ENCODE results near the gene PSPN.
"Not testable (repeated sequence)": the region's sequence is repeated elsewhere in the genome, so short reads cannot be mapped to it uniquely, and the experiment has no call there.

The PSPN gene

DNA sequence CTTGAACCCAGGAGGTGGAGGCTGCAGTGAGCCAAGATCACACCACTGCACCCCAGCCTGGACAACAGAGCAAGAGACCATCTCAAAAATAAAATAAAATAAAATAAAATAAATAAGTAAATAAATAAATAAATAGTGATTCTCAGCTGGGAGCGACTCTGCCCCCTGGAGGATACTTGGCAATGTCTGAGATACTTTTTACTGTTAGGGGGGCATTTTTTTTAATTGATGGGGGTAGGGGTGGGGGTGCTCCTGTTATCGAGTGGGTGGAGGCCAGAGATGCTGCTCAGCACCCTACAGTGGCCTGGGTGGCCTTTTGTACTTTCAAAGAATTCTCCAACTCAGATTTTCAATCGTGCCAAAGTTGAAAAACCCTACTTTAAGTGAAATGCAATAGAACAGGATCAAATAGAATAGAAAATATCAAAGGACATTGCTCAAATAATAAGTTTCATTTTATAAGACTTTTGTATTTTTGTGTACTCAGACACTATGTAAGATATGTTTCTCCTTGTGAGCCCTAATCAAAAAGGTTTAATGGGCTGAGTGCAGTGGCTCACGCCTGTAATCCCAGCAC is 21.5 kb downstream of the PSPN start:
- H3K27ac ChIP-seq: no peak overlapping the region
- no peak for TF ChIP-seq ZFX (IDR thresholded peaks at IDR 0.05; ENCODE audit: borderline replicate concordance)
- TF ChIP-seq, protein P1, sequence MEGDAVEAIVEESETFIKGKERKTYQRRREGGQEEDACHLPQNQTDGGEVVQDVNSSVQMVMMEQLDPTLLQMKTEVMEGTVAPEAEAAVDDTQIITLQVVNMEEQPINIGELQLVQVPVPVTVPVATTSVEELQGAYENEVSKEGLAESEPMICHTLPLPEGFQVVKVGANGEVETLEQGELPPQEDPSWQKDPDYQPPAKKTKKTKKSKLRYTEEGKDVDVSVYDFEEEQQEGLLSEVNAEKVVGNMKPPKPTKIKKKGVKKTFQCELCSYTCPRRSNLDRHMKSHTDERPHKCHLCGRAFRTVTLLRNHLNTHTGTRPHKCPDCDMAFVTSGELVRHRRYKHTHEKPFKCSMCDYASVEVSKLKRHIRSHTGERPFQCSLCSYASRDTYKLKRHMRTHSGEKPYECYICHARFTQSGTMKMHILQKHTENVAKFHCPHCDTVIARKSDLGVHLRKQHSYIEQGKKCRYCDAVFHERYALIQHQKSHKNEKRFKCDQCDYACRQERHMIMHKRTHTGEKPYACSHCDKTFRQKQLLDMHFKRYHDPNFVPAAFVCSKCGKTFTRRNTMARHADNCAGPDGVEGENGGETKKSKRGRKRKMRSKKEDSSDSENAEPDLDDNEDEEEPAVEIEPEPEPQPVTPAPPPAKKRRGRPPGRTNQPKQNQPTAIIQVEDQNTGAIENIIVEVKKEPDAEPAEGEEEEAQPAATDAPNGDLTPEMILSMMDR (IDR thresholded peaks at IDR 0.05): peak; percentile 39

DNA sequence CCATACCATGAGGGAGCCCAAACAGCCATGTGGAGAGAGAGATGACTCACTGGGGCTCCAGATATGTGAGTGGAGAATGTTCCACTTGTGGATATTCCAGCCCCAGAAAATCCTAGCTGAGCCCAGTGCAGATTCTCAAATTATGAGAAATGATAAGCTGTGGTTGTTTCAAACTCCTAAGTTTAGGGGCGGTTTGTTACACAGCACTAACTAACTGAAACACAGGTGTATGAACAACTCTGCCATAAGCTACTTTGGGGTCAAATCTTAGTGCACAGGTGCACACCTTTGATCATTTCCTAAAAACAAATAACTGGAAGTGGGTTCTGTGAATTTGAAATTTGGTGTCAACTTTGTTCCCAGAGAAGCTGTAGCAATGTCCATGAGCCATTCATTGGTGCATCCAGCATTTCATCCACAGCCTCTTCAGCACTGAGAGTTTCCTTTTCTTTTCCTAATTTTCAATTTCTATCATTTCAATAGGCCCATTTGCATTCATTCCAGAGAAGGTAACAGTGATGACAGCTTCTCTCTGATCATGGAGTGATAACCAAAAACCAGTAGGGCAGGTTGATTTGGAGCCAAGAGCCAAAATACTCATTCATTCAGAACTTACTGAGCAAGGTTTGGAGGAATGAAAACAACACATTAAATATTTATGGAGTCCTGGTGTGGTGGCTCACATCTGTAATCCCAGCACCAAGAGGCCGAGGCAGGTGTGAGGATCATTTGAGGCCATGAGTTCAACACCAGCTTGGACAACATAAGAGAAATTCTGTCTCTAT is 23.2 kb downstream of the PSPN start:
- no peak overlapping the region for H3K27ac ChIP-seq
- no peak for TF ChIP-seq ZFX (IDR thresholded peaks at IDR 0.05; ENCODE audit: borderline replicate concordance)
- TF ChIP-seq, protein P1 (IDR thresholded peaks at IDR 0.05): no peak

DNA sequence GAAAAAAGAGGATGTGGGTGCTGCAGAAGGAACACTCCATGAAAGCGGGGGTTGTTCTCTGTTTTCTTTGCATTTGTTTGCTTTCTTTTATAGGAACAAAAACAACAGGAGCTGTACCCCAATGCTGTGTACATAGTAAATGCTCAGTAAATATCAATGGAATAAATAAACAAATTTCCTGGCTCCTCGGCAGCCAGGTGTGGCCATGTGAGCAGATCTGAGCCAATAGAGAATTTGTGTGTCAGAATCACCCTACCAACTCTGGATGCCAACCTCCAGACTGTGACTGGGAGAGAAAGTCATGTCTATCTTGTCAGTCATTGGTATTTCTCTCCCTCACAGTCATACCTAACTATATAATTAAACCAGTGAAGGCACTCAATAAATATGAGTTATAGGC is 25.0 kb downstream of the PSPN start:
- H3K27ac ChIP-seq: peak overlapping the region; percentile 37
- TF ChIP-seq, protein P1 (IDR thresholded peaks at IDR 0.05): no peak
- no peak for TF ChIP-seq ZFX (IDR thresholded peaks at IDR 0.05; ENCODE audit: borderline replicate concordance)

DNA sequence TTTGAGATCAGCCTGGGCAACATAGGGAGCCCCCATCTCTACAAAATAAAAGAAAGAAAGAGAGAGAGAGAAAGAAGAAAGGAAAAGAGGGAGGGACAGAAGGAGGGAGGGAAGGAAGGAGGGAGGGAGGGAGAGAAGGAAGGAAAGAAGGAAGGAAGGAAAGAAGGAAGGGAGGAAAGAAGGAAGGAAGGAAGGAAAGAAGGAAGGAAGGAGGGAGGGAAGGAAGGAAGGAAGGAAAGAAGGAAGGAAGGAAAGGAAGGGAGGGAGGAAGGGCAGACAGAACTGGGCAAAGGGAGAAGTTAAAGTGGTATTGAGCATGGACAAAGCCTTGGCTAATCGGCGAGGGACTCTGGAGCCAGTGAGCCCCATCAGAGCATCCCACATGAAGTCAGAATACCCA is 26.5 kb downstream of the PSPN start:
- H3K27ac ChIP-seq: not testable (repeated sequence)

DNA sequence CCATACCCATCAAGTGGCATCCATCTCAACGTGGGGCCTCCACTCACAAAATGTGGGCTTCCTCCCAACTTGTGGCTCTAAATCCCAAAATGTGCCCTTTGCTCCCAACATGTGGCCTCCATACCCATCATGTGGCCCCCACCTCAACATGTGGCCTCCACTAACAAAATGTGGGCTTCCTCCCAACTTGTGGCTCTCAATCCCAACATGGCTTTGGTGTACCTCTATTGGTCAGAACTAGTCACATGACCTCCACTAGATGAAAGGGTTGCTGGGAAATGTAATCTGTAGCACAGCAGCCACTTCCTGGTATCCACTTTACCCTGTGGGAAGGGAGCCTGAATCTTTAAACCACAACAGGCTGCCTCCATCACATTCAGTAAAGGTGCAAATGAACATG is 32.3 kb downstream of the PSPN start:
- H3K27ac ChIP-seq: no peak overlapping the region
- no peak for TF ChIP-seq ZFX (IDR thresholded peaks at IDR 0.05; ENCODE audit: borderline replicate concordance)
- TF ChIP-seq, protein P1 (IDR thresholded peaks at IDR 0.05): no peak

DNA sequence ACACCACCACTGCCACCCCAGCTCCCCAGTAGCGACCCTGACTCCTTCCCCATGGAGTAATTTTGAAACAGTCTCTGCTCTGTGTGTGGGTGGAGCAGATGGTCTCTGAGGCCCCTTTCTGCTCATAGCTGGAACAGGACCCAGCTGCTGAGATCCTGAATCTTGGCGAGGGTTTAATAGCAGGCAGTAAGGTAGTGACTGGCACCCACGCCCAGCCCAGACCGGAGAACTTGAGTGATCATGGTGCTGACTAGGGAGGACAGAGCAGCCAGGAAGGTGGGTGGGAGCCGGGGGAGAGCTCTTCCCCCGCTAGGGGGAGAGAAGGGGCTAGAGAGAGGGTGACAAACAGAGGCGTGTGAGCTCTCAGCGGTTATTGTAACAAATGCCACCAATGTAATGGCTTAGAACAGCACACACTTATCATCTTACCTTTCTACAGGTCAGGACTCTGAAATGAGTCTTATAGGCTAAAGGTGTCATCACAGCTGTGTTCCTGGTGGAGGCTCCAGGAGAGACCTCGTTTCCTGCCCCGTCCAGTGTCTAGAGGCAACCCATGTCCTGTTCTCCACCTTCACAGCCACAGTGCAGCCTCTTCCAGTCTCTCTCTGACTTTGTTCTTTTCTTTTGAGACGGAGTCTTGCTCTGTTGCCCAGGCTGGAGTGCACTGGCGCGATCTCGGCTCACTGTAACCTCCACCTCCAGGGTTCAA is 35.1 kb downstream of the PSPN start:
- TF ChIP-seq, protein P1 (IDR thresholded peaks at IDR 0.05): no peak
- no peak for TF ChIP-seq ZFX (IDR thresholded peaks at IDR 0.05; ENCODE audit: borderline replicate concordance)
- H3K27ac ChIP-seq: no peak overlapping the region

DNA sequence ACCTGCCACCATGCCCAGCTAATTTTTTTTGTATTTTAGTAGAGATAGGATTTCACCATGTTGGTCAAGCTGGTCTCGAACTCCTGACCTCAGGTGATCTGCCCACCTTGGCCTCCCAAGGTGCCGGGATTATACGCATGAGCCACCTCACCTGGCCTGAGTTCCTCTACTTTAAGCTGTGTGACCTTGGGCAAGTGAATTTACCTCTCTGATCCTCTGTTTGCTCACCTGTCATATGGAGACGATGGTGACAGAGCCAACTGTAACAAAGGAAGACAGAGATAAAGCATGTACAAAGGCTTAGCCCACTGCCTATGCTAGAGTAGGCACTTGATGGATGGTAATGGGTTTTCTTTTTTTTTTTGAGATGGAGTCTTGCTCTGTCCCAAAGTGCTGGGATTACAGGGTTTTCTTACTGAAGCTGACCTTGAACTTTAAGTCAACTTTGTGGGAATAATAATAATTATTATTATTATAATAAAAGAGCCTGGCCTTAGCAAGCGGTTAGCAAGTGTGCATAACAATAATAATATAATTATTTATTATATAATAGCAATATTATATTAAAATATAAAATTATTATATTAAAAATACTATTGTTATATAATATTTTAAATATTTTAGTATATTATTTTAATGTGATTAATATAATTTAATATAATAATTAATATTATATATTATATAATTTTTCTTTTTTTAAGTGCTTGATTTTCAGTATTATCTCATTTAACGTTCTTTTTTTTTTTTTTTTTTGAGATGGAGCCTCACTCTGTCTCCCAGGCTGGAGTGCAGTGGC is 41.0 kb downstream of the PSPN start:
- no peak overlapping the region for H3K27ac ChIP-seq
- TF ChIP-seq ZFX (IDR thresholded peaks at IDR 0.05; ENCODE audit: borderline replicate concordance): no peak
- TF ChIP-seq, protein P1 (IDR thresholded peaks at IDR 0.05): no peak

All from 22Rv1 (cell line).